Measurements from ENCODE around the gene AIM2. TPM values are rescaled to one million over a fixed set of nuclear protein-coding genes. Genes with fewer than 3 reads are reported as not detected.
"Not testable (repeated sequence)": the region's sequence is repeated elsewhere in the genome, so short reads cannot be mapped to it uniquely, and the experiment has no call there.

AIM2 gene
- total and polyA plus RNA-seq, 11 donors: 0.04 to 2.4 (median 0.44) TPM; not detected in 4

DNA sequence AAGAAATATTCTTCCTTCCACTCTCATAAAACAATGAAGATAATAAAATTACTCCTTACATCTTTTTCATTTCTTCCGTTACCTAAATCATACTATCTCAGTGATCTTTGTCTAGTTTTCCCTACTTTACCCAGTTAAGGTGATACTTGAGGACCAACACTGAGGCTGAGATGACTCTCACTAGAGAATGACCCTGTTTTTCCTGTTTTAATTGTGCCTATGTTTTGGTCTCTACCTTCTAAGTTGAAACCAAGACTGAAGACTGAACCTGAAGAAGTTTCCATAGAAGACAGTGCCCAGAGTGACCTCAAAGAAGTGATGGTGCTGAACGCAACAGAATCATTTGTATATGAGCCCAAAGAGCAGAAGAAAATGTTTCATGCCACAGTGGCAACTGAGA is 25.1 kb downstream of the AIM2 start:
- Histone ChIP-seq H3K27ac (no peak overlapping the region), H3K4me1 (peaks cover 0 to 42% (median 7%) of the 10 kb centered on the region in 12 donors), H3K4me3 (no peak overlapping the region), H3K36me3 (peaks cover 0 to 91% (median 85%) of the 10 kb centered on the region in 9 donors), H3K27me3 (no peaks in the 10 kb centered on the region), H3K9me3 (no peaks in the 10 kb centered on the region)
- intact Hi-C loops (cut with DNase I): no loop called here
- 96 to 99% (median 98%) methylated on average over 2 of the region's 2 CpGs for WGBS, 4 donors
- no peak for ATAC-seq
- no peak for DNase-seq
- TF ChIP-seq CTCF (IDR thresholded peaks at IDR 0.05) (no peak), POLR2A (IDR thresholded peaks at IDR 0.05) (no peak)

DNA sequence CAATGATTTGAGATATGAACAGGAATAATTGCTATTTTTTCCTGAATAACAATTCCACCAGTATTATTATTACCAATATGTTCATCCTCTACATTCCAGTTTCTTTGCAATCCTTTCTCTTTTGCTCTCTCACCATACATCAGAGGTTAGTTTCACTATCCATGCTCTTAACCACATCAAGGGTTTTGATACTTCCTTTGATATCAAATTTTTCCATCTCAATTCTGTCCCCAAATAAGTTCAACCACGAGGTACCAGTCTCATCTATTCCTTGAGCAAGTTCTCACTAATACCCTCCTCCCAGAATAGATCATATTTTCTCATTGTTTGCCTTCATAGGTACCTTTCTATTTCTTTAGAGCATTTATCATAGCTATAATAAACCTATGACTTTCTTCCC is 30.1 kb downstream of the AIM2 start:
- H3K9me3 ChIP-seq; ATAC-seq; H3K4me1 ChIP-seq; DNase-seq; H3K27me3 ChIP-seq; intact Hi-C loops (cut with DNase I); H3K4me3 ChIP-seq; H3K27ac ChIP-seq: not testable (repeated sequence)
- peaks cover 0 to 87% (median 71%) of the 10 kb centered on the region in 9 donors for H3K36me3 ChIP-seq
- 65 to 79% (median 75%) methylated on average over 1 of the region's 1 CpG for WGBS, 4 donors

DNA sequence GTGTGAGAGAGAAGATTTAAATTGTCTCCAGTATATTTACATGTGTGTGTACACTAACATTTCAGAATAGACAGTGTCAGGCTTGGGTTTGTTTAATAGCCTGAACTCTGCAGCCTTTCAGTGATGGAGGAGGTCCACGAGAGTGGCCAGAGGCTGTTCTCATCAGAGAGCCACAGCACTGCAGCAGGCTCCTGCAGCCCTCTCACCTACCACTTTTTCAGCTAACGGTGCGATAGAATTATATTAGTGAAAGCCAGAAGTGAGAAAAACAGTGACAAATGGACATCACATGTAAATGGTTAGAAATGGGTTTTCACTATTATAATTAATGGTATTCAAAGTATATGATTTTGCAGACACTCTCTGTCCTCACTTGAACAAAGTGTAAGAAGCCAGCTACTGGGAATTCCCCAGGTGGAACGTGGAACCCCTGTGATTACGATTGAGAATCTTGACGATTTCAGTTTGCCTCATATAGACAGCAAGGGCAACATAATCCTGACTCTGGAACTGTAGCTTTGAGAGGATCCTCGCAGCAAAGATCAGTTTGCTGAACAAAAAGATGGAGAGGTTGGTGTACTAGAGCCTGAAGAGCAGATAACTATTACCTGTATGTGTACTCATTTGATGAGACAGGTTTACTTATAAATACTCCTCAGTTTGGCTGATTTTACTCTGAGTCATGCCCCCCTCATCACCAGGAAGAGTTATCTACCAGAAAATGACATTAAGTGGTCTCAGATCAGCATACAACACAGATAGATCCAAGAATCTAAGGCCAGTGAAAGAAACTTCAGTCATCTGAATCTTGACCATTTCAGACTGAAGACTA is 35.5 kb downstream of the AIM2 start:
- no peak for TF ChIP-seq POLR2A (IDR thresholded peaks at IDR 0.05)
- no peak for TF ChIP-seq CTCF (IDR thresholded peaks at IDR 0.05)
- no peaks in the 10 kb centered on the region for H3K9me3 ChIP-seq
- H3K36me3 ChIP-seq: peaks cover 0 to 95% (median 82%) of the 10 kb centered on the region in 9 donors
- H3K4me1 ChIP-seq: peaks cover 0 to 10% (median 0%) of the 10 kb centered on the region in 12 donors
- no peaks in the 10 kb centered on the region for H3K27me3 ChIP-seq
- intact Hi-C loops (cut with DNase I): no loop called here
- ATAC-seq: no peak
- 88 to 94% (median 90%) methylated on average over 7 of the region's 7 CpGs for WGBS, 4 donors
- DNase-seq: no peak
- no peak overlapping the region for H3K27ac ChIP-seq
- no peak overlapping the region for H3K4me3 ChIP-seq

DNA sequence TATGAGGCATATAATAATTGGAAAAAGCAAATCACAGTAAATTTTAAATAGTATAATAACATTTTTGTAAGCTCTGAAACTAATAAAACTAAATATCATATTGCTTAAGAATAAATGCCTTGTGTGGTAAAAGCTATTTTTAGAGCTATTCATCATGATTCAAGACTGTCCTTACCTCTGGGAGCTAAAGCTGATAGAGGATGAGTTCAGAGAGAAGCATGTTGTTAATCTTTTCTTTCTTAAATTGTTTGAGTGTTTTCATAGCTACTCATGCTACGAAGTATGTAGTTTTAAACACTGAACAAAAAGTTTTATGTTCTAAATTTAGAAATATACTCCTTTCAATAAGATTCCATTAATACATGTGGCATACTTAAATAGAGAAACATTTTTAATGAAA is 36.4 kb downstream of the AIM2 start:
- H3K4me3 ChIP-seq: no peak overlapping the region
- H3K27ac ChIP-seq: no peak overlapping the region
- ATAC-seq (no peak), DNase-seq (no peak)
- intact Hi-C loops (cut with DNase I): no loop called here
- TF ChIP-seq POLR2A (IDR thresholded peaks at IDR 0.05): no peak
- no peak for TF ChIP-seq CTCF (IDR thresholded peaks at IDR 0.05)
- no peaks in the 10 kb centered on the region for H3K9me3 ChIP-seq
- peaks cover 0 to 96% (median 82%) of the 10 kb centered on the region in 9 donors for H3K36me3 ChIP-seq
- WGBS, 4 donors: 61 to 71% (median 66%) methylated on average over 1 of the region's 1 CpG
- H3K4me1 ChIP-seq: peaks cover 0 to 10% (median 0%) of the 10 kb centered on the region in 12 donors
- H3K27me3 ChIP-seq: no peaks in the 10 kb centered on the region
